Sigmoid colon (tissue), 4 donors: ENCODE measurements around the gene USP46.

Experiments
- EP300 ChIP-seq, 4 donors: sonication (generic); formaldehyde crosslinking; IDR thresholded peaks; one replicate each; pipeline ENCODE4 v1.6.1; 2017; ENCODE audit warnings: antibody characterized with exemption in 4 of 4
- POLR2A ChIP-seq, 2 donors: fragments of 450-650 bp; IDR thresholded peaks; one replicate each; pipeline ENCODE4 v1.6.1; 2016; ENCODE audit warnings: antibody characterized with exemption in 2 of 2, mild to moderate bottlenecking in 2 of 2, moderate library complexity in 2 of 2

DNA sequence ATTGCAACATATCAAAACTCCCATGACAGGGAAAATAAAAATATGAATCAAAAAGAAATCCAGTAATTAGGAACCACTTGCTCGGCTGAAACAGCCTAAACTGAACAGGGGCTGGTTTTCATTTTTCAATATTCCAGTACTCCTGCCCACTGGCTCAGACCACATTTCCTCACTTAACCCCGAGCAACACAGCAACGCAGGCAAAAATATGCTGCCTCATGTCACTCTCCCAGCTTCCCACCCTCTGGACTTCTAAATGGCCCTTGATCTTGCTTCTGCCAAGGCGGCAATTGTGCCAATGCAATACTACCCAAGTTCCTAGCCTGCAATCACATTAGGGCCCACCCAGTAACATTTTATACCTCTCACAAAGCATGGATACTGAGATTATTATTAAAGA, 30.6 kb downstream of the USP46 start:
- TF ChIP-seq POLR2A (IDR thresholded peaks at IDR 0.05) (no peak), EP300 (IDR thresholded peaks at IDR 0.05) (no peak)
